ENCODE results near the gene LRCOL1. TPM values are rescaled to one million over a fixed set of nuclear protein-coding genes. Genes with fewer than 3 reads are reported as not detected.

LRCOL1 gene
- total and polyA plus RNA-seq, 2 experiments from 2014 or later, result 1.7 TPM; not detected in 1

- Histone ChIP-seq H3K27ac (ENCODE audit: low read depth) (no peak overlapping the region), H3K4me2 (no peak overlapping the region), H3K4me3 (no peak overlapping the region), H3K36me3 (ENCODE audit: insufficient read depth) (peaks cover 38% of the 10 kb centered on the region), H3K4me1 (ENCODE audit: insufficient read depth) (no peaks in the 10 kb centered on the region), H3K27me3 (ENCODE audit: insufficient read depth) (no peaks in the 10 kb centered on the region), H3K79me2 (replicated peaks; ENCODE audit: insufficient read depth) (no peaks in the 10 kb centered on the region), H3K9me2 (ENCODE audit: insufficient read depth) (no peaks in the 10 kb centered on the region), H3F3A (replicated peaks; ENCODE audit: low read depth) (no peaks in the 10 kb centered on the region), H2AFZ (no peak overlapping the region), H4K20me1 (replicated peaks; ENCODE audit: insufficient read depth) (peaks cover 17% of the 10 kb centered on the region)
- no peaks in the 10 kb centered on the region for H3K9me3 Mint-ChIP-seq
- peaks cover 3% of the 10 kb centered on the region for H3K27me3 Mint-ChIP-seq (ENCODE audit: insufficient read depth, low read depth, poor library complexity)
- no peak for TF ChIP-seq ZNF114 (CRISPR knock-in tag; IDR thresholded peaks at IDR 0.05)
- TF ChIP-seq EZH2phosphoT487 (IDR thresholded peaks at IDR 0.05; ENCODE audit: unreplicated experiment), result no peak
- TF ChIP-seq JUNB (IDR thresholded peaks at IDR 0.05; ENCODE audit: unreplicated experiment), result no peak
- TF ChIP-seq CREB1 (CRISPR knock-in tag; IDR thresholded peaks at IDR 0.05; ENCODE audit: low read depth), result no peak
- no peak for TF ChIP-seq CTCF (conservative IDR thresholded peaks at IDR 0.05; ENCODE audit: low read depth in 2 of 2)
- TF ChIP-seq ETS1 (IDR thresholded peaks at IDR 0.05), result no peak
- no peak for TF ChIP-seq STAT1 (IDR thresholded peaks at IDR 0.05; ENCODE audit: unreplicated experiment)
- no peak for TF ChIP-seq REST (IDR thresholded peaks at IDR 0.05; ENCODE audit: unreplicated experiment)
- TF ChIP-seq ZNF331 (CRISPR knock-in tag; IDR thresholded peaks at IDR 0.05; ENCODE audit: low read depth), result no peak
- no peak for TF ChIP-seq NANOG (IDR thresholded peaks at IDR 0.05; ENCODE audit: borderline replicate concordance)
- TF ChIP-seq ZNF462 (CRISPR knock-in tag; IDR thresholded peaks at IDR 0.05), result no peak
- no peak for TF ChIP-seq EZH2 (IDR thresholded peaks at IDR 0.05; ENCODE audit: low read depth, unreplicated experiment)
- no peak for TF ChIP-seq POLR2AphosphoS5 (IDR thresholded peaks at IDR 0.05; ENCODE audit: low read depth)
- H3K36me3 Mint-ChIP-seq (ENCODE audit: low read depth), result peaks cover 80% of the 10 kb centered on the region
- no peak for DNase-seq (ENCODE audit: low spot score)
- ATAC-seq, result no peak
- H3K4me3 Mint-ChIP-seq, result no peak overlapping the region
- no peaks in the 10 kb centered on the region for H3K4me1 Mint-ChIP-seq
- H3K27ac Mint-ChIP-seq, result no peak overlapping the region
Measured at GRCh38 chr12:132647858-132648257, 37.5 kb upstream of the LRCOL1 start.
